Stimulated activated CD4-positive, alpha-beta T cell treated with anti-CD3 and anti-CD28 coated beads, TNF-alpha, amount 100 ng/mL, for 24 hours (primary cell): ENCODE results near the gene NQO1.
"Not testable (repeated sequence)": the region's sequence is repeated elsewhere in the genome, so short reads cannot be mapped to it uniquely, and the experiment has no call there.

ENCODE experiments used
- DNase-seq, 3 experiments: peaks; one replicate each; pipeline ENCODE4 v3.0.0-alpha.2; 2020; ENCODE audit warnings: low read depth in 3 of 3

Gene NQO1

GRCh38 chr16:69744363-69745231 is 18.2 kb upstream of the NQO1 start:
- DNase-seq: no peak

GRCh38 chr16:69741951-69742904 is 15.9 kb upstream of the NQO1 start:
- DNase-seq: no peak

- no peak for DNase-seq
Measured at GRCh38 chr16:69741519-69741918, 15.2 kb upstream of the NQO1 start.

GRCh38 chr16:69732101-69732500 is 5.7 kb upstream of the NQO1 start:
- DNase-seq: no peak

GRCh38 chr16:69731280-69731679 is 4.9 kb upstream of the NQO1 start:
- not testable (repeated sequence) for DNase-seq

GRCh38 chr16:69729030-69729429 is 2.7 kb upstream of the NQO1 start:
- DNase-seq: not testable (repeated sequence)

GRCh38 chr16:69727916-69728270 is 1.5 kb upstream of the NQO1 start:
- no peak for DNase-seq

- no peak for DNase-seq
Measured at GRCh38 chr16:69725480-69726312, 664 bp downstream of the NQO1 start.

- no peak for DNase-seq
Measured at GRCh38 chr16:69724981-69725479, 1.3 kb downstream of the NQO1 start.

GRCh38 chr16:69724414-69724873 is 1.9 kb downstream of the NQO1 start:
- no peak for DNase-seq

GRCh38 chr16:69721441-69721957 is 4.9 kb downstream of the NQO1 start:
- no peak for DNase-seq

GRCh38 chr16:69720822-69721430 is 5.4 kb downstream of the NQO1 start:
- DNase-seq: no peak

- no peak for DNase-seq
Measured at GRCh38 chr16:69718111-69718764, 8.1 kb downstream of the NQO1 start.

- DNase-seq: no peak
Measured at GRCh38 chr16:69717066-69717465, 9.3 kb downstream of the NQO1 start.

- DNase-seq: no peak
Measured at GRCh38 chr16:69712914-69713581, 13.3 kb downstream of the NQO1 start.

GRCh38 chr16:69712277-69712676 is 14.1 kb downstream of the NQO1 start:
- DNase-seq: no peak

- no peak for DNase-seq
Measured at GRCh38 chr16:69711115-69711740, 15.1 kb downstream of the NQO1 start.

- DNase-seq: no peak
Measured at GRCh38 chr16:69709456-69710084, 16.8 kb downstream of the NQO1 start.
